ENCODE data around the gene OSBP2. TPM values are rescaled to one million over a fixed set of nuclear protein-coding genes. Genes with fewer than 3 reads are reported as not detected.

OSBP2 gene
- total and polyA plus RNA-seq, 2 of the 13 experiments (the other 11 are each of a cell fraction or from before 2014, with no cell fraction given), result 5.0 to 7.7 TPM

DNA sequence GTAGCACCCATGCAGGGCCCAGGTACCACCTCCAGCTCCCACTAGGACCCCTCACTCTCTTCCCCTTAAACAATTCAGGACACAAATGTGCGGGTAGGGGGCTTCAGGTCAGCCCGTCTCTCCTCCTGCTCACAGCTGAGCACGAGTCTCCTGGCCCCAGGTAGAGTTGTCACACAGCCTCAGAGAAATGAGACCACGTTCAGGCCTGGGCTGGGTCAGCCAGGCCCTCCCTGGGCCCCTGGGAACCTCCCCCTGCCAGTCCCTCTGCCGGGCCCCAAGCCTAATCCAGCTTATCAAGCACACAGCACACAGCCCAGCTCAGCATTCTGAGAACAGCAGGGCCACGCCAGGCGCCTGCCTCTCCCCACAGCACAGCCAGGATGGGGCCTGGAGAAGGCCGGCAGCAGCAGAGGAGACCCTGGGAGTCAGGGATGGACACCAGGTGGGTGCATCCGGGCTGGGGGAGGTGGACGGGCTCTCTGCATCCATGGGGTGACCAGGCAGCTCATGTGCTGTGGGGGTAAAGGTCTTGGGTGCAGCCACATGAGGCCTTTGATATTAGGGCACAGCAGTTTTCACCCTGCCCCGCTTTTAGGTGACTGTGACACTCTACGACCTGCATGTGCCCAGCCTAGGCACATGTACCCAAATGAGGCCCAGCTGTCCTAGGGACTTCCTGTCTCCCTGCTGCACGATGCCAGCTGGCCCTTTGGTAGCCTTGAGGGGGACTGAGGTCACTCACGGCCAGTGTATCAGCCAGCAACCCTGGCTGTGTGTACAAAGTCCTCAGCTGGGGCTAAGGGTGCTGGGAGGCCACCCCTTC, 186.9 kb downstream of the OSBP2 start:
- intact Hi-C loops (cut with micrococcal nuclease; ENCODE audit: unreplicated experiment) (loop anchor here (5.0 kb wide), 1 partner anchor 119 kb away; no protein-coding TSS in a partner anchor), in situ Hi-C loops (cut with HindIII; ENCODE audit: extremely low pct_ligation_motif_present, low pct_unique_long_range_greater_than_20kb) (no loop called here)
- Histone ChIP-seq H3K4me2 (ENCODE audit: low read depth, low read length) (peak overlapping the region; percentile 93), H3K4me3 (replicated peaks in 1 of 3; ENCODE audit: insufficient read depth in 1 of 3, low read depth in 2 of 3, low read length in 3 of 3) (peak overlapping the region; percentile 32 to 64 (median 42); a peak in 5 of 6 replicates), H3K9ac (ENCODE audit: insufficient read depth, low read depth, low read length) (peak overlapping the region; percentile 51), H3K4me1 (ENCODE audit: insufficient read depth, low read length) (peaks cover 58% of the 10 kb centered on the region), H3K27ac (ENCODE audit: extremely low read length, insufficient read depth, low read length) (peak overlapping the region; percentile 67), H2AFZ (ENCODE audit: low read length) (no peak overlapping the region), H4K20me1 (ENCODE audit: insufficient read depth, low read length) (no peaks in the 10 kb centered on the region), H3K9me3 (ENCODE audit: low read length) (no peaks in the 10 kb centered on the region), H3K27me3 (ENCODE audit: control insufficient read depth in 1 of 2, insufficient read depth in 2 of 2, low read length in 2 of 2) (peaks cover 0 to 9% of the 10 kb centered on the region in 2 experiments; a peak in 3 of 5 replicates), H3K79me2 (ENCODE audit: insufficient read depth, low read length) (no peaks in the 10 kb centered on the region), H3K36me3 (replicated peaks in 1 of 2; ENCODE audit: control insufficient read depth in 1 of 2, insufficient read depth in 2 of 2, low read length in 2 of 2) (no peaks in the 10 kb centered on the region)
- BruUV-seq (replicated peaks), result no TSS peak
- ATAC-seq, result peak; percentile 84
- peak; percentile 46 for DNase-seq (ENCODE audit: low spot score)
- WGBS (ENCODE audit: low lambda C conversion rate), result 0% methylated on average over 2 of the region's 14 CpGs
- ChIA-PET CTCF (ENCODE audit: low intra/inter-chr PET ratio, low total read pairs) (no interaction called here), POLR2A (interaction anchor here (0.6 to 1.1 kb wide), 3 partner anchors 9 to 87 kb away, joined by 3 to 7 read pairs (median 4); partner anchors contain the start of genes MORC2 and TUG1)
- peak; percentile 40 for FAIRE-seq
- TF ChIP-seq SNAPC4 (CRISPR knock-in tag; IDR thresholded peaks at IDR 0.05) (no peak; the same call in 1 of the 2 replicates), HOXA7 (CRISPR knock-in tag; IDR thresholded peaks at IDR 0.05) (no peak), RBM22 (optimal IDR thresholded peaks at IDR 0.05; ENCODE audit: low read length) (no peak), POLR2AphosphoS2 (IDR thresholded peaks at IDR 0.05; ENCODE audit: low read depth, low read length) (no peak), ZNF572 (CRISPR knock-in tag; IDR thresholded peaks at IDR 0.05) (no peak), IKZF1 (IDR thresholded peaks at IDR 0.05) (no peak), RXRA (CRISPR knock-in tag; IDR thresholded peaks at IDR 0.05) (peak; percentile 95)
- TF ChIP-seq, protein P1, sequence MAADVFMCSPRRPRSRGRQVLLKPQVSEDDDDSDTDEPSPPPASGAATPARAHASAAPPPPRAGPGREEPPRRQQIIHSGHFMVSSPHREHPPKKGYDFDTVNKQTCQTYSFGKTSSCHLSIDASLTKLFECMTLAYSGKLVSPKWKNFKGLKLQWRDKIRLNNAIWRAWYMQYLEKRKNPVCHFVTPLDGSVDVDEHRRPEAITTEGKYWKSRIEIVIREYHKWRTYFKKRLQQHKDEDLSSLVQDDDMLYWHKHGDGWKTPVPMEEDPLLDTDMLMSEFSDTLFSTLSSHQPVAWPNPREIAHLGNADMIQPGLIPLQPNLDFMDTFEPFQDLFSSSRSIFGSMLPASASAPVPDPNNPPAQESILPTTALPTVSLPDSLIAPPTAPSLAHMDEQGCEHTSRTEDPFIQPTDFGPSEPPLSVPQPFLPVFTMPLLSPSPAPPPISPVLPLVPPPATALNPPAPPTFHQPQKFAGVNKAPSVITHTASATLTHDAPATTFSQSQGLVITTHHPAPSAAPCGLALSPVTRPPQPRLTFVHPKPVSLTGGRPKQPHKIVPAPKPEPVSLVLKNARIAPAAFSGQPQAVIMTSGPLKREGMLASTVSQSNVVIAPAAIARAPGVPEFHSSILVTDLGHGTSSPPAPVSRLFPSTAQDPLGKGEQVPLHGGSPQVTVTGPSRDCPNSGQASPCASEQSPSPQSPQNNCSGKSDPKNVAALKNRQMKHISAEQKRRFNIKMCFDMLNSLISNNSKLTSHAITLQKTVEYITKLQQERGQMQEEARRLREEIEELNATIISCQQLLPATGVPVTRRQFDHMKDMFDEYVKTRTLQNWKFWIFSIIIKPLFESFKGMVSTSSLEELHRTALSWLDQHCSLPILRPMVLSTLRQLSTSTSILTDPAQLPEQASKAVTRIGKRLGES (CRISPR knock-in tag; IDR thresholded peaks at IDR 0.05; ENCODE audit: borderline replicate concordance), result no peak
